B cell (primary cell): ENCODE measurements around the gene INO80D. TPM values are rescaled to one million over a fixed set of nuclear protein-coding genes. Genes with fewer than 3 reads are reported as not detected.
"Not testable (repeated sequence)": the region's sequence is repeated elsewhere in the genome, so short reads cannot be mapped to it uniquely, and the experiment has no call there.

ENCODE experiments used
- ATAC-seq: fragments of 200-7000 bp; cut with Tn5 transposase; one replicate; pipeline ENCODE4 v1.10.0; 2021; ENCODE audit warnings: low read depth, mild to moderate bottlenecking, moderate number of reproducible peaks, moderate library complexity
- CTCF ChIA-PET: fragments of 350-600 bp; sonication (Branson Sonifier 250); formaldehyde crosslinking; loops from one replicate; lab custom pipeline; 2021; ENCODE audit warnings: antibody characterized with exemption, inconsistent platforms; lab: Charles Lee
- POLR2A ChIA-PET: fragments of 350-600 bp; sonication (Branson Sonifier 250); formaldehyde crosslinking; loops from one replicate; lab custom pipeline; 2021; ENCODE audit warnings: antibody characterized with exemption; lab: Charles Lee
- DNase-seq: peaks from one replicate; pipeline ENCODE4 v3.0.0; 2013
- H2AFZ ChIP-seq: 2 replicates; pipeline ENCODE4 v1.6.1; 2012; ENCODE audit warnings: mild to moderate bottlenecking, low read depth, low read length; ENCODE audit not compliant: insufficient read depth, poor library complexity, severe bottlenecking
- H3K27ac ChIP-seq, 2 donors: 1 replicate in 1 of 2; 2 replicates in 1 of 2; pipeline ENCODE4 v1.5.1; 2012 to 2013; ENCODE audit warnings: low read length in 2 of 2, mild to moderate bottlenecking in 2 of 2, moderate library complexity in 1 of 2
- H3K27me3 ChIP-seq, 4 experiments: fragments of 200-600 bp in 1 of 4; sonication (generic) in 1 of 4; replicated peaks in 1 of 4; 1 replicate in 2 of 4; 2 replicates in 2 of 4; pipeline versions ENCODE4 v1.6.1 to v1.7.0; 2013 to 2016; ENCODE audit warnings: low read length in 3 of 4, mild to moderate bottlenecking in 2 of 4, mixed read lengths in 1 of 4, moderate library complexity in 1 of 4; ENCODE audit not compliant: insufficient read depth in 4 of 4, control insufficient read depth in 3 of 4; ENCODE audit errors: control extremely low read depth in 1 of 4
- H3K36me3 ChIP-seq, 2 experiments: replicated peaks in 1 of 2; 1 replicate in 1 of 2; 2 replicates in 1 of 2; pipeline versions ENCODE4 v1.6.1 to v1.7.1; 2013; ENCODE audit warnings: low read length in 1 of 2; ENCODE audit not compliant: insufficient read depth in 2 of 2, control insufficient read depth in 1 of 2; ENCODE audit errors: control extremely low read depth in 1 of 2, extremely low read depth in 1 of 2
- H3K4me1 ChIP-seq, 2 donors: fragments of 200-600 bp in 1 of 2; sonication (generic) in 1 of 2; 1 replicate in 1 of 2; 2 replicates in 1 of 2; pipeline versions ENCODE4 v1.5.1 to v1.6.1; 2013 to 2017; ENCODE audit warnings: low read length in 2 of 2; ENCODE audit not compliant: control insufficient read depth in 2 of 2, insufficient read depth in 2 of 2
- H3K4me2 ChIP-seq: replicated peaks from 2 replicates; pipeline ENCODE3; 2012; ENCODE audit warnings: mild to moderate bottlenecking, low read depth, low read length; ENCODE audit not compliant: poor library complexity, severe bottlenecking
- H3K4me3 ChIP-seq, 5 experiments: fragments of 200-600 bp in 1 of 5; sonication (generic) in 1 of 5; 1 replicate in 3 of 5; 2 replicates in 2 of 5; pipeline versions ENCODE4 v1.5.1 to v1.7.0; 2011 to 2016; ENCODE audit warnings: low read length in 4 of 5, mild to moderate bottlenecking in 4 of 5, low read depth in 2 of 5, control low read depth in 1 of 5, moderate library complexity in 1 of 5; ENCODE audit not compliant: insufficient read depth in 1 of 5; ENCODE audit errors: control extremely low read depth in 1 of 5, extremely low read depth in 1 of 5
- H3K79me2 ChIP-seq: fragments of 200-600 bp; sonication (generic); one replicate; pipeline ENCODE4 v1.6.0; 2016; ENCODE audit warnings: low read length; ENCODE audit not compliant: control insufficient read depth, insufficient read depth
- H3K9ac ChIP-seq: fragments of 200-600 bp; sonication (generic); 2 replicates; pipeline ENCODE4 v1.6.1; 2017; ENCODE audit warnings: mild to moderate bottlenecking, low read length, moderate library complexity
- H3K9me3 ChIP-seq, 3 donors: one replicate each; pipeline versions ENCODE4 v1.6.1 to v1.7.1; 2013; ENCODE audit warnings: low read length in 2 of 3; ENCODE audit not compliant: control insufficient read depth in 2 of 3, insufficient read depth in 1 of 3; ENCODE audit errors: control extremely low read depth in 1 of 3
- H4K20me1 ChIP-seq: 2 replicates; pipeline ENCODE4 v1.6.0; 2012; ENCODE audit warnings: mild to moderate bottlenecking, low read length; ENCODE audit not compliant: insufficient read depth, control insufficient read depth, poor library complexity, severe bottlenecking
- H3K27ac Mint-ChIP-seq: one replicate; pipeline ENCODE4 v1.8.0; 2021; ENCODE audit warnings: mixed read lengths
- H3K27me3 Mint-ChIP-seq: one replicate; pipeline ENCODE4 v1.8.0; 2021; ENCODE audit warnings: mixed read lengths
- H3K4me1 Mint-ChIP-seq: one replicate; pipeline ENCODE4 v1.8.0; 2021; ENCODE audit warnings: mixed read lengths
- H3K4me3 Mint-ChIP-seq: one replicate; pipeline ENCODE4 v1.8.0; 2021; ENCODE audit warnings: mixed read lengths
- H3K9me3 Mint-ChIP-seq: one replicate; pipeline ENCODE4 v1.8.0; 2022; ENCODE audit warnings: mixed read lengths; ENCODE audit not compliant: insufficient read depth
- CTCF ChIP-seq: fragments of 200-600 bp; IDR thresholded peaks from one replicate; pipeline ENCODE4 v1.8.0; 2022; ENCODE audit warnings: antibody characterized with exemption, mild to moderate bottlenecking
- EZH2 ChIP-seq: IDR thresholded peaks from 2 replicates; pipeline ENCODE4 v1.6.1; 2012; ENCODE audit warnings: borderline replicate concordance, low read depth, mild to moderate bottlenecking, moderate library complexity, low read length; ENCODE audit not compliant: insufficient read depth, poor library complexity, severe bottlenecking
- WGBS: methylation state at CpG from one replicate; pipeline ENCODE4 v1.1.5; 2013; ENCODE audit warnings: missing lambda C conversion rate; ENCODE audit not compliant: insufficient coverage; 5-methylcytosine and 5-hydroxymethylcytosine counted together
- intact Hi-C: fragments of 100-400 bp; cut with micrococcal nuclease; formaldehyde crosslinking; loops from one replicate; pipeline ENCODE4 v1.10.0; 2022
- polyA plus RNA-seq: library from polyadenylated mRNA; depleted of rRNA; stranded (reverse); fragments of >200 nt; gene quantifications from 2 replicates; pipeline ENCODE4 v1.2.3, GENCODE V29; 2012
- total RNA-seq, 2 donors: library from RNA; stranded (reverse); fragments of 120-200 nt in 1 of 2; gene quantifications; 1 replicate in 1 of 2; 2 replicates in 1 of 2; pipeline versions ENCODE4 v1.2.3 to v1.2.4, GENCODE V29; 2013 to 2022

INO80D gene
- total and polyA plus RNA-seq, 2 donors (not counting 1 experiment from before 2014, with no cell fraction given) = 6.3 to 61.2 TPM

- intact Hi-C loops = no loop called here
- TF ChIP-seq EZH2 (no peak), CTCF (no peak)
- peaks cover 6% of the 10 kb centered on the region for H4K20me1 ChIP-seq
- Mint-ChIP-seq H3K27me3 (no peaks in the 10 kb centered on the region), H3K27ac (no peak overlapping the region), H3K4me3 (no peak overlapping the region), H3K4me1 (no peaks in the 10 kb centered on the region), H3K9me3 (no peaks in the 10 kb centered on the region)
- no peaks in the 10 kb centered on the region for H3K79me2 ChIP-seq
- H2AFZ ChIP-seq = no peak overlapping the region
- no peak overlapping the region for H3K4me2 ChIP-seq
- WGBS = no CpG with 5 or more reads among the region's 2 CpGs
- no peaks in the 10 kb centered on the region for H3K4me1 ChIP-seq
- peaks cover 5 to 10% (median 9%) of the 10 kb centered on the region in 3 donors for H3K9me3 ChIP-seq
- H3K27me3 ChIP-seq = no peaks in the 10 kb centered on the region
- peaks cover 14 to 54% of the 10 kb centered on the region in 2 experiments for H3K36me3 ChIP-seq
- no peak overlapping the region for H3K4me3 ChIP-seq
- ChIA-PET CTCF (no interaction called here), POLR2A (no interaction called here)
- H3K9ac ChIP-seq = no peak overlapping the region
- no peak for ATAC-seq
- H3K27ac ChIP-seq = no peak overlapping the region
- no peak for DNase-seq
Observed at GRCh38 chr2:206020171-206020570, 65.8 kb downstream of the INO80D start.

GRCh38 chr2:206015746-206016145 lies 70.2 kb downstream of the INO80D start:
- intact Hi-C loops, DNase-seq, POLR2A ChIA-PET, H3K4me1 ChIP-seq, ATAC-seq, H3K4me2 ChIP-seq, H3K9ac ChIP-seq, H4K20me1 ChIP-seq, H3K27ac ChIP-seq, H3K9me3 Mint-ChIP-seq, H3K4me3 Mint-ChIP-seq, H3K4me1 Mint-ChIP-seq, H3K79me2 ChIP-seq, H2AFZ ChIP-seq, H3K27me3 Mint-ChIP-seq, H3K27ac Mint-ChIP-seq, H3K27me3 ChIP-seq, H3K4me3 ChIP-seq, CTCF ChIA-PET: not testable (repeated sequence)
- H3K36me3 ChIP-seq = peaks cover 24 to 67% of the 10 kb centered on the region in 2 experiments
- H3K9me3 ChIP-seq = peaks cover 5 to 10% (median 9%) of the 10 kb centered on the region in 3 donors
- 100% methylated on average over 2 of the region's 2 CpGs for WGBS
